GM23338 (cell line): ENCODE data around the gene TDG.

ENCODE experiments used
- EZH2 ChIP-seq: fragments of 200-600 bp; sonication (generic); IDR thresholded peaks from one replicate; pipeline ENCODE4 v1.8.0; 2017; ENCODE audit warnings: antibody characterized with exemption, mild to moderate bottlenecking, low read depth; ENCODE audit not compliant: unreplicated experiment
- POLR2AphosphoS5 ChIP-seq: IDR thresholded peaks from 2 replicates; pipeline ENCODE4 v1.6.1; 2016; ENCODE audit warnings: antibody characterized with exemption, low read depth
- TF ChIP-seq, protein P1 (sequence below), 2 experiments: fragments of 200-600 bp in 1 of 2; sonication (generic) in 1 of 2; conservative IDR thresholded peaks; 2 replicates each; pipeline versions ENCODE4 v1.5.1 to v1.6.1; 2016 to 2017; ENCODE audit warnings: antibody characterized with exemption in 2 of 2, low read depth in 2 of 2, mild to moderate bottlenecking in 2 of 2, moderate library complexity in 1 of 2

GRCh38 chr12:103947871-103948555, 17.7 kb upstream of the TDG start:
- TF ChIP-seq, protein P1, sequence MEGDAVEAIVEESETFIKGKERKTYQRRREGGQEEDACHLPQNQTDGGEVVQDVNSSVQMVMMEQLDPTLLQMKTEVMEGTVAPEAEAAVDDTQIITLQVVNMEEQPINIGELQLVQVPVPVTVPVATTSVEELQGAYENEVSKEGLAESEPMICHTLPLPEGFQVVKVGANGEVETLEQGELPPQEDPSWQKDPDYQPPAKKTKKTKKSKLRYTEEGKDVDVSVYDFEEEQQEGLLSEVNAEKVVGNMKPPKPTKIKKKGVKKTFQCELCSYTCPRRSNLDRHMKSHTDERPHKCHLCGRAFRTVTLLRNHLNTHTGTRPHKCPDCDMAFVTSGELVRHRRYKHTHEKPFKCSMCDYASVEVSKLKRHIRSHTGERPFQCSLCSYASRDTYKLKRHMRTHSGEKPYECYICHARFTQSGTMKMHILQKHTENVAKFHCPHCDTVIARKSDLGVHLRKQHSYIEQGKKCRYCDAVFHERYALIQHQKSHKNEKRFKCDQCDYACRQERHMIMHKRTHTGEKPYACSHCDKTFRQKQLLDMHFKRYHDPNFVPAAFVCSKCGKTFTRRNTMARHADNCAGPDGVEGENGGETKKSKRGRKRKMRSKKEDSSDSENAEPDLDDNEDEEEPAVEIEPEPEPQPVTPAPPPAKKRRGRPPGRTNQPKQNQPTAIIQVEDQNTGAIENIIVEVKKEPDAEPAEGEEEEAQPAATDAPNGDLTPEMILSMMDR (conservative IDR thresholded peaks at IDR 0.05; ENCODE audit: low read depth in 2 of 2): no peak
- TF ChIP-seq EZH2 (no peak), POLR2AphosphoS5 (no peak)
